HCT116 (cell line): ENCODE data around the gene NEO1. TPM values are rescaled to one million over a fixed set of nuclear protein-coding genes. Genes with fewer than 3 reads are reported as not detected.

Experiments used
- ATAC-seq: fragments of 200-7000 bp; cut with Tn5 transposase; 2 replicates; pipeline ENCODE4 v1.9.1; 2020; ENCODE audit warnings: mild to moderate bottlenecking, moderate library complexity
- BruUV-seq: library from RNA; stranded (reverse); fragments of 400-500 nt; replicated peaks from 2 replicates; lab custom pipeline; 2021; lab: Mats Ljungman, UMichigan
- CTCF ChIA-PET: fragments of 300-600 bp; sonication (Branson Sonifier 250); formaldehyde crosslinking; loops from one replicate; lab custom pipeline; 2021; ENCODE audit warnings: antibody characterized with exemption; lab: Charles Lee
- POLR2A ChIA-PET: fragments of 300-600, 350-600 bp; sonication (Branson Sonifier 250); formaldehyde crosslinking; loops from one replicate; lab custom pipeline; 2021; ENCODE audit warnings: antibody characterized with exemption; lab: Charles Lee
- RAD21 ChIA-PET, 2 experiments: fragments of 300-600 bp; sonication (Branson Sonifier 250); formaldehyde crosslinking; loops; one replicate each; lab custom pipeline; 2023; ENCODE audit warnings: low total read pairs in 2 of 2; ENCODE audit not compliant: uncharacterized antibody in 2 of 2, unreplicated experiment in 2 of 2, low non-redundant PET in 1 of 2; lab: Charles Lee
- DNase-seq: peaks from one replicate; pipeline ENCODE4 v3.0.0-alpha.2; 2010; ENCODE audit warnings: low read depth, low spot score
- H2AFZ ChIP-seq: fragments of 200-600 bp; shearing (Covaris generic), sonication (generic); 2 replicates; pipeline ENCODE4 v1.6.1; 2017; ENCODE audit warnings: low read depth, mixed run types, mixed read lengths, antibody characterized with exemption, low read length; ENCODE audit not compliant: poor library complexity, severe bottlenecking
- H3K27ac ChIP-seq: 2 replicates; pipeline ENCODE4 v1.5.1; 2012; ENCODE audit warnings: low read depth, low read length
- H3K27me3 ChIP-seq: fragments of 200-600 bp; sonication (generic); 2 replicates; pipeline ENCODE4 v1.6.1; 2016; ENCODE audit warnings: mixed run types, low read length, mixed read lengths; ENCODE audit not compliant: insufficient read depth
- H3K36me3 ChIP-seq, 2 experiments: fragments of 200-500 bp in 1 of 2; fragments of 200-600 bp in 1 of 2; sonication (Bioruptor generic) in 1 of 2; sonication (generic) in 1 of 2; 2 replicates each; pipeline versions ENCODE4 v1.5.1 to v1.6.1; 2014 to 2016; ENCODE audit warnings: low read length in 2 of 2, inconsistent platforms in 1 of 2, mixed read lengths in 1 of 2, mixed run types in 1 of 2; ENCODE audit not compliant: insufficient read depth in 2 of 2, control insufficient read depth in 1 of 2
- H3K4me1 ChIP-seq, 2 experiments: fragments of 200-600 bp in 1 of 2; sonication (generic) in 1 of 2; 2 replicates each; pipeline versions ENCODE4 v1.5.1 to v1.6.1; 2012 to 2017; ENCODE audit warnings: low read length in 2 of 2, inconsistent platforms in 1 of 2, mild to moderate bottlenecking in 1 of 2, mixed read lengths in 1 of 2, mixed run types in 1 of 2, moderate library complexity in 1 of 2; ENCODE audit not compliant: insufficient read depth in 2 of 2, control insufficient read depth in 1 of 2
- H3K4me2 ChIP-seq: fragments of 200-600 bp; sonication (generic); 2 replicates; pipeline ENCODE4 v1.6.1; 2017; ENCODE audit warnings: mixed run types, low read length, mixed read lengths
- H3K4me3 ChIP-seq, 2 experiments: fragments of 200-600 bp in 1 of 2; sonication (generic) in 1 of 2; replicated peaks in 1 of 2; 2 replicates each; pipeline ENCODE4 v1.5.1; 2011 to 2016; ENCODE audit warnings: low read length in 2 of 2, control low read depth in 1 of 2, low read depth in 1 of 2, mild to moderate bottlenecking in 1 of 2, mixed read lengths in 1 of 2, mixed run types in 1 of 2
- H3K79me2 ChIP-seq: fragments of 200-600 bp; sonication (generic); 2 replicates; pipeline ENCODE4 v1.6.1; 2017; ENCODE audit warnings: mild to moderate bottlenecking, mixed run types, low read length, moderate library complexity, mixed read lengths; ENCODE audit not compliant: insufficient read depth
- H3K9ac ChIP-seq: fragments of 200-600 bp; sonication (generic); 2 replicates; pipeline ENCODE4 v1.6.1; 2016; ENCODE audit warnings: low read length, mixed read lengths
- H3K9me2 ChIP-seq: fragments of 200-600 bp; sonication (generic), shearing (Covaris generic); 2 replicates; pipeline ENCODE4 v1.6.1; 2017; ENCODE audit warnings: mixed run types, mild to moderate bottlenecking, moderate library complexity; ENCODE audit not compliant: insufficient read depth
- H3K9me3 ChIP-seq, 2 experiments: fragments of 200-500 bp in 1 of 2; fragments of 200-600 bp in 1 of 2; sonication (Bioruptor generic) in 1 of 2; sonication (generic) in 1 of 2; 2 replicates each; pipeline ENCODE4 v1.6.1; 2014 to 2017; ENCODE audit warnings: low read length in 2 of 2, mixed read lengths in 2 of 2, inconsistent platforms in 1 of 2, low read depth in 1 of 2, mild to moderate bottlenecking in 1 of 2, mixed run types in 1 of 2, moderate library complexity in 1 of 2; ENCODE audit not compliant: control insufficient read depth in 1 of 2, insufficient read depth in 1 of 2
- H4K20me1 ChIP-seq: fragments of 200-600 bp; sonication (generic), shearing (Covaris generic); 2 replicates; pipeline ENCODE4 v1.6.1; 2017; ENCODE audit warnings: mixed run types, mild to moderate bottlenecking, moderate library complexity; ENCODE audit not compliant: insufficient read depth
- EGR1 ChIP-seq: IDR thresholded peaks from 2 replicates; pipeline ENCODE4 v1.6.1; 2012; ENCODE audit warnings: low read depth
- ELF1 ChIP-seq: IDR thresholded peaks from 2 replicates; pipeline ENCODE4 v1.6.1; 2012; ENCODE audit warnings: low read depth, borderline replicate concordance
- EZH2phosphoT487 ChIP-seq: fragments of 200-600 bp; IDR thresholded peaks from 2 replicates; pipeline ENCODE4 v1.6.1; 2018; ENCODE audit warnings: antibody characterized with exemption, borderline replicate concordance
- JUND ChIP-seq: IDR thresholded peaks from 2 replicates; pipeline ENCODE4 v1.6.1; 2012
- POLR2AphosphoS5 ChIP-seq: IDR thresholded peaks from 2 replicates; pipeline ENCODE4 v1.6.1; 2011; ENCODE audit warnings: mild to moderate bottlenecking, low read depth, low read length, moderate library complexity
- REST ChIP-seq: IDR thresholded peaks from 2 replicates; pipeline ENCODE4 v1.6.1; 2012; ENCODE audit warnings: low read depth
- SIN3A ChIP-seq: IDR thresholded peaks from 2 replicates; pipeline ENCODE4 v1.6.1; 2012; ENCODE audit warnings: low read depth
- SRF ChIP-seq: IDR thresholded peaks from 2 replicates; pipeline ENCODE4 v1.6.1; 2012; ENCODE audit warnings: low read depth
- ZBTB33 ChIP-seq: IDR thresholded peaks from 2 replicates; pipeline ENCODE4 v1.6.1; 2011; ENCODE audit warnings: mild to moderate bottlenecking, low read length, moderate library complexity; ENCODE audit not compliant: insufficient replicate concordance; ENCODE audit errors: extremely low read depth
- ZFX ChIP-seq: fragments of 450-650 bp; IDR thresholded peaks from 2 replicates; pipeline ENCODE4 v1.6.1; 2017
- intact Hi-C: fragments of 100-400 bp; cut with micrococcal nuclease; formaldehyde crosslinking; loops from 2 replicates; pipeline ENCODE4 v1.10.0; 2022
- total RNA-seq: library from RNA; stranded (reverse); gene quantifications from one replicate; pipeline ENCODE4 v1.2.1, GENCODE V29; 2021; ENCODE audit not compliant: unreplicated experiment

The NEO1 gene
- total RNA-seq, 1 experiment from 2014 or later, result 30.0 TPM

GRCh38 chr15:73283366-73283962, 231.2 kb downstream of the NEO1 start:
- Histone ChIP-seq H2AFZ (no peak overlapping the region), H3K4me3 (no peak overlapping the region), H3K4me2 (no peak overlapping the region), H3K36me3 (no peaks in the 10 kb centered on the region; a peak in 1 of 4 replicates), H3K4me1 (no peaks in the 10 kb centered on the region), H4K20me1 (no peaks in the 10 kb centered on the region), H3K9me2 (no peaks in the 10 kb centered on the region), H3K79me2 (no peaks in the 10 kb centered on the region), H3K9me3 (no peaks in the 10 kb centered on the region), H3K27me3 (no peaks in the 10 kb centered on the region), H3K9ac (no peak overlapping the region), H3K27ac (no peak overlapping the region)
- intact Hi-C loops, result no loop called here
- no TSS peak for BruUV-seq
- no peak for ATAC-seq
- CTCF ChIA-PET, result no interaction called here
- no peak for DNase-seq
- POLR2A ChIA-PET, result no interaction called here
- TF ChIP-seq EZH2phosphoT487 (no peak), ZBTB33 (no peak), REST (no peak), SIN3A (no peak), ZFX (no peak; the same call in 1 of the 2 replicates), SRF (no peak), EGR1 (no peak), JUND (no peak), POLR2AphosphoS5 (no peak), ELF1 (no peak)
- RAD21 ChIA-PET, result no interaction called here
